Tibial nerve (tissue), 4 donors: ENCODE results near the gene CCDC63. TPM values are rescaled to one million over a fixed set of nuclear protein-coding genes. Genes with fewer than 3 reads are reported as not detected.

Experiments used
- DNase-seq, 2 donors: peaks; one replicate each; pipeline ENCODE4 v3.0.0-alpha.2; 2019; ENCODE audit warnings: low spot score in 2 of 2
- H3K27ac ChIP-seq, 4 donors: fragments of 200-600 bp; sonication (generic) in 3 of 4; one replicate each; pipeline ENCODE4 v1.5.1; 2017 to 2019; ENCODE audit warnings: mild to moderate bottlenecking in 1 of 4
- H3K27me3 ChIP-seq, 2 donors: fragments of 200-600 bp; sonication (generic) in 1 of 2; one replicate each; pipeline versions ENCODE4 v1.5.1 to v1.6.0; 2017 to 2019
- H3K36me3 ChIP-seq, 3 donors: fragments of 200-600 bp; sonication (generic); one replicate each; pipeline ENCODE4 v1.5.1; 2018 to 2019
- H3K4me1 ChIP-seq, 4 donors: fragments of 200-600 bp; sonication (generic) in 3 of 4; one replicate each; pipeline ENCODE4 v1.5.1; 2017 to 2019
- H3K4me3 ChIP-seq, 4 donors: fragments of 200-600 bp; sonication (generic) in 3 of 4; one replicate each; pipeline ENCODE4 v1.5.1; 2017 to 2019; ENCODE audit warnings: mild to moderate bottlenecking in 1 of 4, moderate library complexity in 1 of 4
- H3K9me3 ChIP-seq, 4 donors: fragments of 200-600 bp; sonication (generic) in 3 of 4; one replicate each; pipeline ENCODE4 v1.5.1; 2017 to 2019
- CTCF ChIP-seq, 5 experiments: fragments of 200-600 bp in 3 of 5; fragments of 450-650 bp in 2 of 5; sonication (generic) in 3 of 5; IDR thresholded peaks; one replicate each; pipeline ENCODE4 v1.5.1; 2016 to 2019; ENCODE audit warnings: antibody characterized with exemption in 5 of 5, mild to moderate bottlenecking in 3 of 5, moderate library complexity in 2 of 5
- EP300 ChIP-seq, 2 donors: sonication (generic); formaldehyde crosslinking; IDR thresholded peaks; one replicate each; pipeline ENCODE4 v1.6.1; 2017; ENCODE audit warnings: antibody characterized with exemption in 2 of 2, mild to moderate bottlenecking in 1 of 2
- POLR2A ChIP-seq, 2 donors: fragments of 450-650 bp; IDR thresholded peaks; one replicate each; pipeline ENCODE4 v1.6.1; 2017; ENCODE audit warnings: antibody characterized with exemption in 2 of 2, mild to moderate bottlenecking in 2 of 2, moderate library complexity in 2 of 2
- WGBS, 2 donors: methylation state at CpG; one replicate each; pipeline ENCODE4 v1.1.5; 2018; 5-methylcytosine and 5-hydroxymethylcytosine counted together
- total RNA-seq, 4 donors: library from RNA; depleted of rRNA; stranded (reverse); fragments of >200 nt; gene quantifications; one replicate each; pipeline ENCODE4 v1.1.0, GENCODE V29; 2016

Gene CCDC63
- total RNA-seq, 4 donors from 2014 or later = not detected

- H3K9me3 ChIP-seq = no peaks in the 10 kb centered on the region
- no peak for DNase-seq
- 91 to 93% methylated on average over 6 of the region's 6 CpGs for WGBS, 2 donors
These were observed 1.6 kb downstream of the CCDC63 start for GRCh38 chr12:110848314-110848923.

GRCh38 chr12:110849221-110849620 lies 2.4 kb downstream of the CCDC63 start:
- Histone ChIP-seq H3K27me3 (peaks cover 0 to 25% of the 10 kb centered on the region in 2 donors), H3K4me1 (peaks cover 0 to 7% (median 1%) of the 10 kb centered on the region in 4 donors), H3K27ac (no peak overlapping the region), H3K4me3 (no peak overlapping the region), H3K36me3 (no peaks in the 10 kb centered on the region), H3K9me3 (no peaks in the 10 kb centered on the region)
- TF ChIP-seq POLR2A (IDR thresholded peaks at IDR 0.05) (no peak), EP300 (IDR thresholded peaks at IDR 0.05) (no peak), CTCF (IDR thresholded peaks at IDR 0.05) (no peak)
- 80 to 86% methylated on average over 4 of the region's 4 CpGs for WGBS, 2 donors
- DNase-seq = no peak

More at GRCh38 chr12:110848314-110848923, 1.6 kb downstream of the CCDC63 start:
- H3K27me3 ChIP-seq = peaks cover 0 to 29% of the 10 kb centered on the region in 2 donors
- H3K4me3 ChIP-seq = no peak overlapping the region
- peaks cover 0 to 7% (median 1%) of the 10 kb centered on the region in 4 donors for H3K4me1 ChIP-seq
- H3K36me3 ChIP-seq = no peaks in the 10 kb centered on the region
- TF ChIP-seq CTCF (IDR thresholded peaks at IDR 0.05) (no peak), EP300 (IDR thresholded peaks at IDR 0.05) (no peak), POLR2A (IDR thresholded peaks at IDR 0.05) (no peak)
- H3K27ac ChIP-seq = no peak overlapping the region

- 86 to 96% methylated on average over 5 of the region's 5 CpGs for WGBS, 2 donors
- Histone ChIP-seq H3K9me3 (no peaks in the 10 kb centered on the region), H3K4me3 (no peak overlapping the region), H3K27ac (no peak overlapping the region), H3K27me3 (peaks cover 0 to 25% of the 10 kb centered on the region in 2 donors), H3K36me3 (no peaks in the 10 kb centered on the region), H3K4me1 (peaks cover 0 to 7% (median 1%) of the 10 kb centered on the region in 4 donors)
- TF ChIP-seq CTCF (IDR thresholded peaks at IDR 0.05) = no peak
- TF ChIP-seq EP300 (IDR thresholded peaks at IDR 0.05) = no peak
- TF ChIP-seq POLR2A (IDR thresholded peaks at IDR 0.05) = no peak
- no peak for DNase-seq
These were observed 3.1 kb downstream of the CCDC63 start for GRCh38 chr12:110849748-110850403.

- Histone ChIP-seq H3K36me3 (no peaks in the 10 kb centered on the region), H3K9me3 (no peaks in the 10 kb centered on the region), H3K4me3 (no peak overlapping the region), H3K4me1 (peaks cover 0 to 7% (median 1%) of the 10 kb centered on the region in 4 donors), H3K27ac (no peak overlapping the region), H3K27me3 (peaks cover 0 to 25% of the 10 kb centered on the region in 2 donors)
- DNase-seq = no peak
- 71 to 78% methylated on average over 5 of the region's 5 CpGs for whole genome bisulfite sequencing, 2 donors
- TF ChIP-seq CTCF (IDR thresholded peaks at IDR 0.05) (no peak), POLR2A (IDR thresholded peaks at IDR 0.05) (no peak), EP300 (IDR thresholded peaks at IDR 0.05) (no peak)
These were observed 4.0 kb downstream of the CCDC63 start for GRCh38 chr12:110850762-110851161.

GRCh38 chr12:110853836-110854235 lies 7.0 kb downstream of the CCDC63 start:
- no peak for DNase-seq
- Histone ChIP-seq H3K4me3 (no peak overlapping the region), H3K4me1 (no peaks in the 10 kb centered on the region), H3K27ac (no peak overlapping the region), H3K9me3 (no peaks in the 10 kb centered on the region), H3K36me3 (no peaks in the 10 kb centered on the region), H3K27me3 (no peaks in the 10 kb centered on the region)
- no peak for TF ChIP-seq EP300 (IDR thresholded peaks at IDR 0.05)
- TF ChIP-seq POLR2A (IDR thresholded peaks at IDR 0.05) = no peak
- no peak for TF ChIP-seq CTCF (IDR thresholded peaks at IDR 0.05)
- 28 to 49% methylated on average over 4 of the region's 4 CpGs for WGBS, 2 donors
